HL-60/S4 treated with phorbol 12-myristate 13-acetate at 8.2 ng/mL for 4 days and 3 days (cell line): Measurements from ENCODE around the gene SRRT.

Experiments
- in situ Hi-C: fragments of 300-500 bp; cut with MboI; formaldehyde crosslinking; loops from 2 replicates; pipeline ENCODE4 v1.15.0; 2022; ENCODE audit warnings: low sequenced_read_pairs

Gene SRRT

GRCh38 chr7:100880645-100881044, 5.7 kb downstream of the SRRT start:
- in situ Hi-C loops, result loop anchor here (25.0 kb wide), 1 partner anchor 407 kb away; no protein-coding TSS in a partner anchor

- in situ Hi-C loops, result loop anchor here (25.0 kb wide), 1 partner anchor 406 kb away; no protein-coding TSS in a partner anchor
Observed at GRCh38 chr7:100881136-100881535, 6.2 kb downstream of the SRRT start.

GRCh38 chr7:100882201-100882600, 7.3 kb downstream of the SRRT start:
- in situ Hi-C loops, result loop anchor here (25.0 kb wide), 1 partner anchor 405 kb away; no protein-coding TSS in a partner anchor

GRCh38 chr7:100882785-100883526, 8.1 kb downstream of the SRRT start:
- in situ Hi-C loops, result loop anchor here (25.0 kb wide), 1 partner anchor 404 kb away; no protein-coding TSS in a partner anchor

GRCh38 chr7:100884736-100885439, 10.0 kb downstream of the SRRT start:
- in situ Hi-C loops, result loop anchor here (25.0 kb wide), 1 partner anchor 402 kb away; no protein-coding TSS in a partner anchor

- in situ Hi-C loops, result loop anchor here (25.0 kb wide), 1 partner anchor 402 kb away; no protein-coding TSS in a partner anchor
Observed at GRCh38 chr7:100885440-100886141, 10.7 kb downstream of the SRRT start.

GRCh38 chr7:100886142-100886935, 11.4 kb downstream of the SRRT start:
- in situ Hi-C loops, result loop anchor here (25.0 kb wide), 1 partner anchor 401 kb away; no protein-coding TSS in a partner anchor

GRCh38 chr7:100886936-100887515, 12.1 kb downstream of the SRRT start:
- in situ Hi-C loops, result loop anchor here (25.0 kb wide), 1 partner anchor 400 kb away; no protein-coding TSS in a partner anchor

GRCh38 chr7:100887516-100888290, 12.8 kb downstream of the SRRT start:
- in situ Hi-C loops, result loop anchor here (25.0 kb wide), 1 partner anchor 400 kb away; no protein-coding TSS in a partner anchor

GRCh38 chr7:100888291-100888987, 13.5 kb downstream of the SRRT start:
- in situ Hi-C loops, result loop anchor here (25.0 kb wide), 1 partner anchor 399 kb away; no protein-coding TSS in a partner anchor

GRCh38 chr7:100888988-100889750, 14.3 kb downstream of the SRRT start, which contains the start of gene UFSP1:
UFSP1 (minus strand) TSS chr7:100889715; CDS start chr7:100889271, 444 bp downstream.
- in situ Hi-C loops, result loop anchor here (25.0 kb wide), 1 partner anchor 398 kb away; no protein-coding TSS in a partner anchor

- in situ Hi-C loops, result loop anchor here (5.0 to 25.0 kb wide), 2 partner anchors 166 to 396 kb away; no protein-coding TSS in a partner anchor
Observed at GRCh38 chr7:100890653-100891567, 16.0 kb downstream of the SRRT start.

GRCh38 chr7:100891568-100892247, 16.8 kb downstream of the SRRT start:
- in situ Hi-C loops, result loop anchor here (5.0 to 25.0 kb wide), 2 partner anchors 166 to 396 kb away; no protein-coding TSS in a partner anchor

GRCh38 chr7:100892364-100893317, 17.7 kb downstream of the SRRT start:
- in situ Hi-C loops, result loop anchor here (5.0 to 25.0 kb wide), 2 partner anchors 165 to 395 kb away; no protein-coding TSS in a partner anchor
